HFFc6 (cell line): Measurements from ENCODE around the gene IFT74. TPM values are rescaled to one million over a fixed set of nuclear protein-coding genes. Genes with fewer than 3 reads are reported as not detected.
A peak's percentile ranks its signal among the peaks of the same experiment; 100 is the strongest.

Source experiments
- DNase-seq: peaks from one replicate; pipeline ENCODE4 v3.0.0-alpha.2; 2018
- H3K27ac Mint-ChIP-seq: 2 replicates; pipeline ENCODE4 v1.8.0; 2020; ENCODE audit warnings: mild to moderate bottlenecking, mixed read lengths
- H3K27me3 Mint-ChIP-seq: 2 replicates; pipeline ENCODE4 v1.8.0; 2021; ENCODE audit warnings: mild to moderate bottlenecking, moderate library complexity, mixed read lengths; ENCODE audit not compliant: insufficient read depth
- H3K36me3 Mint-ChIP-seq: 2 replicates; pipeline ENCODE4 v1.8.0; 2021; ENCODE audit warnings: low read depth, mixed read lengths
- H3K4me1 Mint-ChIP-seq: 2 replicates; pipeline ENCODE4 v1.8.0; 2020; ENCODE audit warnings: low read depth, mixed read lengths
- H3K4me3 Mint-ChIP-seq: 2 replicates; pipeline ENCODE4 v1.8.0; 2020; ENCODE audit warnings: mild to moderate bottlenecking, moderate library complexity, mixed read lengths
- H3K9me3 Mint-ChIP-seq: 2 replicates; pipeline ENCODE4 v1.8.0; 2020; ENCODE audit warnings: mild to moderate bottlenecking, mixed read lengths
- CTCF ChIP-seq: fragments of 200-600 bp; sonication (generic); IDR thresholded peaks from 2 replicates; pipeline ENCODE4 v1.5.0; 2021; ENCODE audit warnings: antibody characterized with exemption, mild to moderate bottlenecking
- total RNA-seq, 6 experiments: library from RNA; stranded (reverse); fragmentation: NEBNext Ultra II Directional; extraction: Animal tissue kit (Norgen Biotek cat#: 25700); gene quantifications; 2 replicates in 1 of 6; 3 replicates in 5 of 6; pipeline ENCODE4 v1.2.3, GENCODE V29; 2021

The IFT74 gene
- total RNA-seq, 6 experiments from 2014 or later: 12.1 to 15.7 (median 12.8) TPM

- no peaks in the 10 kb centered on the region for H3K36me3 Mint-ChIP-seq
Measured at GRCh38 chr9:27094640-27095298, 138.6 kb downstream of the IFT74 start.

GRCh38 chr9:27107241-27107640 is 151.0 kb downstream of the IFT74 start:
- H3K9me3 Mint-ChIP-seq: peaks cover 4% of the 10 kb centered on the region; the same call in 1 of the 2 replicates
- peaks cover 51% of the 10 kb centered on the region for H3K4me1 Mint-ChIP-seq
- no peak for TF ChIP-seq CTCF
- H3K4me3 Mint-ChIP-seq: no peak overlapping the region
- no peak overlapping the region for H3K27ac Mint-ChIP-seq
- no peaks in the 10 kb centered on the region for H3K27me3 Mint-ChIP-seq
- H3K36me3 Mint-ChIP-seq: peaks cover 5% of the 10 kb centered on the region; the same call in 1 of the 2 replicates
- no peak for DNase-seq

More at GRCh38 chr9:27094640-27095298, 138.6 kb downstream of the IFT74 start:
- peaks cover 53% of the 10 kb centered on the region for H3K4me1 Mint-ChIP-seq
- peak overlapping the region; percentile 79 for H3K27ac Mint-ChIP-seq
- TF ChIP-seq CTCF: no peak
- H3K4me3 Mint-ChIP-seq: peak overlapping the region; percentile 51
- no peaks in the 10 kb centered on the region for H3K9me3 Mint-ChIP-seq
- peak; percentile 60 for DNase-seq
- no peaks in the 10 kb centered on the region; the same call in 1 of the 2 replicates for H3K27me3 Mint-ChIP-seq

GRCh38 chr9:27108981-27109541 is 152.8 kb downstream of the IFT74 start, which contains the start of gene TEK:
Gene TEK (plus strand): TSS chr9:27109225. CDS start chr9:27109591, 366 bp downstream.
- no peaks in the 10 kb centered on the region for H3K27me3 Mint-ChIP-seq
- TF ChIP-seq CTCF: no peak
- peaks cover 58% of the 10 kb centered on the region for H3K4me1 Mint-ChIP-seq
- peaks cover 6% of the 10 kb centered on the region; the same call in 1 of the 2 replicates for H3K36me3 Mint-ChIP-seq
- DNase-seq: no peak
- peak within 1 kb of the TSS; percentile 84 for H3K4me3 Mint-ChIP-seq
- H3K9me3 Mint-ChIP-seq: peaks cover 4% of the 10 kb centered on the region; the same call in 1 of the 2 replicates
- peak within 1 kb of the TSS; percentile 75 for H3K27ac Mint-ChIP-seq

- Mint-ChIP-seq H3K36me3 (peaks cover 6% of the 10 kb centered on the region; the same call in 1 of the 2 replicates), H3K4me3 (peak overlapping the region; percentile 84), H3K4me1 (peaks cover 58% of the 10 kb centered on the region), H3K9me3 (peaks cover 4% of the 10 kb centered on the region; the same call in 1 of the 2 replicates), H3K27ac (peak overlapping the region; percentile 75), H3K27me3 (no peaks in the 10 kb centered on the region)
- no peak for TF ChIP-seq CTCF
- DNase-seq: no peak
Measured at GRCh38 chr9:27109621-27110020, 153.4 kb downstream of the IFT74 start.

GRCh38 chr9:27110181-27110580 is 154.0 kb downstream of the IFT74 start:
- Mint-ChIP-seq H3K27me3 (no peaks in the 10 kb centered on the region), H3K27ac (peak overlapping the region; percentile 75; the same call in 1 of the 2 replicates), H3K4me3 (peak overlapping the region; percentile 84), H3K4me1 (peaks cover 58% of the 10 kb centered on the region), H3K9me3 (peaks cover 4% of the 10 kb centered on the region; the same call in 1 of the 2 replicates), H3K36me3 (peaks cover 6% of the 10 kb centered on the region; the same call in 1 of the 2 replicates)
- DNase-seq: no peak
- no peak for TF ChIP-seq CTCF
